IMR-90 (cell line): ENCODE results near the gene TIMP1. TPM values are rescaled to one million over a fixed set of nuclear protein-coding genes. Genes with fewer than 3 reads are reported as not detected.

Experiments
- ATAC-seq: fragments of 200-7000 bp; cut with Tn5 transposase; 2 replicates; pipeline ENCODE4 v1.9.1; 2020; ENCODE audit warnings: low read depth, mild to moderate bottlenecking, moderate library complexity
- BruUV-seq: library from RNA; stranded (reverse); fragments of 400-500 nt; replicated peaks from 2 replicates; lab custom pipeline; 2021; lab: Mats Ljungman, UMichigan
- CTCF ChIA-PET: fragments of 300-600 bp; formaldehyde crosslinking; extraction: SDS; loops from one replicate; lab custom pipeline; 2021; ENCODE audit warnings: antibody characterized with exemption; lab: Yijun Ruan, JAX
- POLR2A ChIA-PET: fragments of 300-600 bp; sonication (Branson Sonifier 250); formaldehyde crosslinking; loops from one replicate; lab custom pipeline; 2022; ENCODE audit warnings: antibody characterized with exemption; ENCODE audit not compliant: unreplicated experiment; lab: Charles Lee
- DNase-seq: peaks from one replicate; pipeline ENCODE4 v3.0.0; 2013
- H2AFZ ChIP-seq: replicated peaks from 2 replicates; pipeline ENCODE3; 2013; ENCODE audit warnings: low read length, mild to moderate bottlenecking; ENCODE audit not compliant: poor library complexity
- H2AK5ac ChIP-seq: 2 replicates; pipeline ENCODE4 v1.6.1; 2013; ENCODE audit warnings: low read depth, low read length, inconsistent platforms
- H2AK9ac ChIP-seq: replicated peaks from 2 replicates; pipeline ENCODE3; 2013; ENCODE audit warnings: mild to moderate bottlenecking, low read depth, low read length, moderate library complexity; ENCODE audit not compliant: poor library complexity
- H2BK120ac ChIP-seq: 2 replicates; pipeline ENCODE4 v1.6.1; 2013; ENCODE audit warnings: low read depth, low read length, inconsistent platforms
- H2BK15ac ChIP-seq: 3 replicates; pipeline ENCODE4 v1.6.1; 2013; ENCODE audit warnings: low read depth, low read length, inconsistent platforms
- H2BK20ac ChIP-seq: 2 replicates; pipeline ENCODE4 v1.6.1; 2013; ENCODE audit warnings: low read depth, mild to moderate bottlenecking, inconsistent platforms, low read length, moderate library complexity
- H2BK5ac ChIP-seq: 2 replicates; pipeline ENCODE4 v1.6.1; 2013; ENCODE audit warnings: mild to moderate bottlenecking, low read depth, low read length, inconsistent platforms; ENCODE audit not compliant: poor library complexity, severe bottlenecking
- H3K14ac ChIP-seq: replicated peaks from 2 replicates; pipeline ENCODE4 v1.6.1; 2013; ENCODE audit warnings: low read depth, low read length, inconsistent platforms
- H3K18ac ChIP-seq: 2 replicates; pipeline ENCODE4 v1.6.1; 2013; ENCODE audit warnings: low read depth, low read length, control low read depth
- H3K23ac ChIP-seq: 2 replicates; pipeline ENCODE4 v1.6.1; 2013; ENCODE audit warnings: low read depth, low read length, inconsistent platforms
- H3K27ac ChIP-seq: 2 replicates; pipeline ENCODE4 v1.5.1; 2013; ENCODE audit warnings: mild to moderate bottlenecking, control low read depth, low read length; ENCODE audit not compliant: insufficient read depth
- H3K27me3 ChIP-seq: 2 replicates; pipeline ENCODE4 v1.6.1; 2013; ENCODE audit warnings: low read length; ENCODE audit not compliant: control insufficient read depth, insufficient read depth
- H3K36me3 ChIP-seq: 2 replicates; pipeline ENCODE4 v1.6.1; 2013; ENCODE audit warnings: low read length, mixed read lengths; ENCODE audit not compliant: control insufficient read depth, insufficient read depth
- H3K4ac ChIP-seq: 2 replicates; pipeline ENCODE4 v1.6.1; 2013; ENCODE audit warnings: low read depth, low read length, inconsistent platforms
- H3K4me1 ChIP-seq: 2 replicates; pipeline ENCODE4 v1.6.1; 2013; ENCODE audit warnings: low read length, mixed read lengths; ENCODE audit not compliant: control insufficient read depth, insufficient read depth
- H3K4me2 ChIP-seq: 2 replicates; pipeline ENCODE4 v1.6.1; 2013; ENCODE audit warnings: low read depth, mild to moderate bottlenecking, control low read depth, low read length, moderate library complexity
- H3K4me3 ChIP-seq: 2 replicates; pipeline ENCODE4 v1.5.1; 2013; ENCODE audit warnings: low read depth, mild to moderate bottlenecking, control low read depth, low read length, moderate library complexity; ENCODE audit not compliant: insufficient read depth
- H3K56ac ChIP-seq: 2 replicates; pipeline ENCODE4 v1.6.1; 2013; ENCODE audit warnings: low read length, inconsistent platforms; ENCODE audit not compliant: insufficient read depth; ENCODE audit errors: extremely low read depth
- H3K79me1 ChIP-seq, 2 experiments: 2 replicates each; pipeline ENCODE4 v1.6.1; 2013; ENCODE audit warnings: low read length in 2 of 2, inconsistent platforms in 1 of 2, low read depth in 1 of 2
- H3K9ac ChIP-seq: 2 replicates; pipeline ENCODE4 v1.6.1; 2013; ENCODE audit warnings: low read depth, low read length, control low read depth
- H3K9me1 ChIP-seq: 2 replicates; pipeline ENCODE4 v1.6.1; 2013; ENCODE audit warnings: low read length, inconsistent platforms; ENCODE audit not compliant: insufficient read depth
- H3K9me3 ChIP-seq: 2 replicates; pipeline ENCODE4 v1.6.1; 2013; ENCODE audit warnings: low read length; ENCODE audit not compliant: control insufficient read depth, insufficient read depth
- H4K20me1 ChIP-seq: 2 replicates; pipeline ENCODE4 v1.6.1; 2013; ENCODE audit warnings: low read length, inconsistent platforms; ENCODE audit not compliant: insufficient read depth
- H4K5ac ChIP-seq: 2 replicates; pipeline ENCODE4 v1.6.1; 2013; ENCODE audit warnings: mild to moderate bottlenecking, low read depth, low read length, control low read depth
- H4K8ac ChIP-seq, 2 experiments: 2 replicates each; pipeline ENCODE4 v1.6.1; 2013; ENCODE audit warnings: low read depth in 2 of 2, low read length in 2 of 2, control low read depth in 1 of 2, inconsistent platforms in 1 of 2
- H4K91ac ChIP-seq: 2 replicates; pipeline ENCODE4 v1.6.1; 2013; ENCODE audit warnings: low read depth, low read length, inconsistent platforms; ENCODE audit not compliant: insufficient read depth
- BHLHE40 ChIP-seq: fragments of 150-350 bp; IDR thresholded peaks from 2 replicates; pipeline ENCODE4 v1.6.1; 2016; ENCODE audit warnings: mild to moderate bottlenecking, low read depth, low read length
- CEBPB ChIP-seq: IDR thresholded peaks from 2 replicates; pipeline ENCODE4 v1.6.1; 2012; ENCODE audit warnings: low read depth, low read length, improper control_type of control experiment
- CHD1 ChIP-seq: IDR thresholded peaks from 2 replicates; pipeline ENCODE4 v1.6.1; 2012; ENCODE audit warnings: low read depth, low read length, improper control_type of control experiment
- CTCF ChIP-seq: conservative IDR thresholded peaks from 2 replicates; pipeline ENCODE4 v1.5.1; 2012; ENCODE audit warnings: mild to moderate bottlenecking, low read depth, low read length, improper control_type of control experiment
- ELK1 ChIP-seq: fragments of 150-350 bp; IDR thresholded peaks from 2 replicates; pipeline ENCODE4 v1.6.1; 2016; ENCODE audit warnings: low read depth, mild to moderate bottlenecking, low read length, moderate library complexity, borderline replicate concordance
- FOS ChIP-seq: fragments of 150-350 bp; IDR thresholded peaks from 2 replicates; pipeline ENCODE4 v1.6.1; 2016; ENCODE audit warnings: low read depth, low read length
- MAFK ChIP-seq: IDR thresholded peaks from 2 replicates; pipeline ENCODE4 v1.6.1; 2012; ENCODE audit warnings: low read depth, low read length, improper control_type of control experiment
- MAZ ChIP-seq: IDR thresholded peaks from 2 replicates; pipeline ENCODE4 v1.6.1; 2012; ENCODE audit warnings: low read depth, mild to moderate bottlenecking, low read length, improper control_type of control experiment, moderate library complexity, borderline replicate concordance
- MXI1 ChIP-seq: IDR thresholded peaks from 2 replicates; pipeline ENCODE4 v1.6.1; 2012; ENCODE audit warnings: low read depth, mild to moderate bottlenecking, low read length, moderate library complexity, borderline replicate concordance
- NFE2L2 ChIP-seq: fragments of 150-350 bp; IDR thresholded peaks from 2 replicates; pipeline ENCODE4 v1.6.1; 2016; ENCODE audit warnings: low read depth, mild to moderate bottlenecking, low read length
- POLR2A ChIP-seq: IDR thresholded peaks from 2 replicates; pipeline ENCODE4 v1.6.1; 2012; ENCODE audit warnings: mild to moderate bottlenecking, low read depth, low read length
- RCOR1 ChIP-seq: IDR thresholded peaks from 2 replicates; pipeline ENCODE4 v1.6.1; 2012; ENCODE audit warnings: mild to moderate bottlenecking, low read length, improper control_type of control experiment; ENCODE audit not compliant: insufficient replicate concordance
- RFX5 ChIP-seq: IDR thresholded peaks from 2 replicates; pipeline ENCODE4 v1.8.0; 2012; ENCODE audit warnings: low read depth, mild to moderate bottlenecking, low read length, moderate library complexity
- SMC3 ChIP-seq: fragments of 150-350 bp; IDR thresholded peaks from 2 replicates; pipeline ENCODE4 v1.6.1; 2016; ENCODE audit warnings: low read depth, mild to moderate bottlenecking, antibody characterized with exemption, low read length, moderate library complexity
- WGBS, 2 experiments: methylation state at CpG; one replicate each; pipeline versions ENCODE4 v1.1.5 to v1.1.7; 2013; ENCODE audit warnings: missing lambda C conversion rate in 2 of 2; ENCODE audit not compliant: insufficient read length in 1 of 2; ENCODE audit errors: extremely low coverage in 2 of 2; 5-methylcytosine and 5-hydroxymethylcytosine counted together
- dilution Hi-C: fragments of 300-500 bp; cut with HindIII; formaldehyde crosslinking; loops from one replicate; pipeline ENCODE4 v1.14.3; 2018; ENCODE audit warnings: low sequenced_read_pairs; ENCODE audit not compliant: unreplicated experiment
- in situ Hi-C: fragments of 300-500 bp; cut with MboI; formaldehyde crosslinking; loops from 3 replicates; pipeline ENCODE4 v1.14.3; 2019; ENCODE audit warnings: low sequenced_read_pairs, inconsistent platforms, mixed read lengths
- intact Hi-C: fragments of 100-400 bp; cut with micrococcal nuclease; formaldehyde crosslinking; loops from 2 replicates; pipeline ENCODE4 v1.10.0; 2022
- polyA plus RNA-seq, 3 experiments: library from polyadenylated mRNA; depleted of rRNA; stranded (reverse); fragments of >200 nt; gene quantifications; 2 replicates each; pipeline ENCODE4 v1.2.3, GENCODE V29; 2012; ENCODE audit warnings: low replicate concordance in 1 of 3
- total RNA-seq: library from RNA; depleted of rRNA; stranded (reverse); fragments of >200 nt; gene quantifications from 2 replicates; pipeline ENCODE4 v1.2.3, GENCODE V29; 2012
- TF ChIP-seq, protein P1 (sequence below): fragments of 150-350 bp; IDR thresholded peaks from 2 replicates; pipeline ENCODE4 v1.6.1; 2017; ENCODE audit warnings: mild to moderate bottlenecking, antibody characterized with exemption, low read length, low read depth

The TIMP1 gene
- total and polyA plus RNA-seq, 2 of the 4 experiments (the other 2 are of a cell fraction) = 512 to 3,078 TPM

DNA sequence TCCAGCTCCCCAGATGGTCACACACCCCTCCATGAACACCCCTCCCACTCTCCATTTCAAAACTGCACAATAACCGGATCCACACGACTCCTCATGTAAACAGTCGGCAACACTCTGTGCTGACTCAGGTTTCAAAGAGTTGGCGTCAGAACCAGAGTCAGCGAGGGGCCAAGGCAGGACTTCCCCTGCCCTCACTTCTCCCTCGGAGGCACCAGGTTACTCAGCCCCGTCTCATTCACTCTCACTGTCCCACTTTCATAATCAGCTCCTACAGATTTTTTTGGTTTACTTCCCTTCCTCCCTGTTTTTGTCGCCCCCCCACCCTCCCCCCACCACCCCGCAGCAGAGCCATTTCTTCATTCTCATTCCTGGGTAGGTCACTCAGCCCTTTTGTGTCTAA lies 2.7 kb upstream of the TIMP1 start:
- Histone ChIP-seq H3K27ac (peak overlapping the region; percentile 86), H3K79me1 (peaks cover 3 to 21% of the 10 kb centered on the region in 2 experiments; a peak in 2 of 4 replicates), H3K14ac (peak overlapping the region; percentile 73; the same call in 1 of the 2 replicates), H2AFZ (peak overlapping the region; percentile 69), H4K91ac (peak overlapping the region; percentile 73; the same call in 1 of the 2 replicates), H2BK120ac (peak overlapping the region; percentile 92), H3K4me1 (peaks cover 21% of the 10 kb centered on the region), H4K5ac (no peak overlapping the region), H3K4me3 (no peak overlapping the region), H3K9me3 (no peaks in the 10 kb centered on the region), H2BK15ac (0 out of 3 replicates have a peak overlapping the region, but pooled peaks have one; percentile 77), H2AK9ac (peak overlapping the region; percentile 52), H3K18ac (no peak overlapping the region), H3K4me2 (peak overlapping the region; percentile 56; the same call in 1 of the 2 replicates), H3K36me3 (0 out of 2 replicates have a peak, but pooled peaks cover 2% of the 10 kb centered on the region), H3K27me3 (no peaks in the 10 kb centered on the region), H3K9me1 (peaks cover 16% of the 10 kb centered on the region), H4K20me1 (peaks cover 11% of the 10 kb centered on the region), H4K8ac (peak overlapping the region in 1 of 2 experiments; percentile 40; a peak in 1 of 4 replicates), H3K23ac (0 out of 2 replicates have a peak overlapping the region, but pooled peaks have one; percentile 91), H3K4ac (peak overlapping the region; percentile 84), H2BK20ac (0 out of 2 replicates have a peak overlapping the region, but pooled peaks have one; percentile 92), H2AK5ac (peak overlapping the region; percentile 90; the same call in 1 of the 2 replicates), H2BK5ac (peak overlapping the region; percentile 85), H3K9ac (no peak overlapping the region), H3K56ac (peak overlapping the region; percentile 40; the same call in 1 of the 2 replicates)
- dilution Hi-C loops (no loop called here), intact Hi-C loops (no loop called here), in situ Hi-C loops (no loop called here)
- no peak for TF ChIP-seq CHD1
- 0 out of 2 replicates have a peak, but pooled peaks have one; percentile 20 for TF ChIP-seq BHLHE40
- no peak; the same call in 1 of the 2 replicates for TF ChIP-seq MAZ
- TF ChIP-seq, protein P1, sequence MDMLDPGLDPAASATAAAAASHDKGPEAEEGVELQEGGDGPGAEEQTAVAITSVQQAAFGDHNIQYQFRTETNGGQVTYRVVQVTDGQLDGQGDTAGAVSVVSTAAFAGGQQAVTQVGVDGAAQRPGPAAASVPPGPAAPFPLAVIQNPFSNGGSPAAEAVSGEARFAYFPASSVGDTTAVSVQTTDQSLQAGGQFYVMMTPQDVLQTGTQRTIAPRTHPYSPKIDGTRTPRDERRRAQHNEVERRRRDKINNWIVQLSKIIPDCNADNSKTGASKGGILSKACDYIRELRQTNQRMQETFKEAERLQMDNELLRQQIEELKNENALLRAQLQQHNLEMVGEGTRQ = no peak
- TF ChIP-seq RCOR1 = no peak
- peak; percentile 57; the same call in 1 of the 2 replicates for TF ChIP-seq NFE2L2
- peak; percentile 62 for TF ChIP-seq FOS
- peak; percentile 63 for TF ChIP-seq CEBPB
- no peak for TF ChIP-seq POLR2A
- no peak for TF ChIP-seq SMC3
- TF ChIP-seq ELK1 = no peak
- TF ChIP-seq MAFK = peak; percentile 76
- no peak for TF ChIP-seq MXI1
- no peak for TF ChIP-seq CTCF
- TF ChIP-seq RFX5 = no peak
- WGBS, 2 experiments = 36% methylated on average over 4 of the region's 9 CpGs; no CpG with 5 or more reads in 1 of the 2 experiments
- ChIA-PET CTCF (interaction anchor here (0.6 kb wide), 1 partner anchor 97 kb away, joined by 3 read pairs; no protein-coding TSS in a partner anchor), POLR2A (no interaction called here)
- ATAC-seq (peak; percentile 44), DNase-seq (peak; percentile 90)
- BruUV-seq = no TSS peak
